Peyer's patch (tissue), 4 donors: ENCODE results near the gene PIGN.

Experiments
- POLR2A ChIP-seq, 2 donors: fragments of 450-650 bp; IDR thresholded peaks; one replicate each; pipeline ENCODE4 v1.5.1; 2017; ENCODE audit warnings: antibody characterized with exemption in 2 of 2, mild to moderate bottlenecking in 2 of 2, moderate library complexity in 2 of 2
- TF ChIP-seq, protein P1 (sequence below), 6 experiments: fragments of 450-650 bp in 4 of 6; fragments of 200-600 bp in 2 of 6; sonication (generic) in 1 of 6; IDR thresholded peaks; one replicate each; pipeline ENCODE4 v1.5.1; 2017 to 2019; ENCODE audit warnings: antibody characterized with exemption in 6 of 6, mild to moderate bottlenecking in 3 of 6, moderate library complexity in 1 of 6

- TF ChIP-seq, protein P1, sequence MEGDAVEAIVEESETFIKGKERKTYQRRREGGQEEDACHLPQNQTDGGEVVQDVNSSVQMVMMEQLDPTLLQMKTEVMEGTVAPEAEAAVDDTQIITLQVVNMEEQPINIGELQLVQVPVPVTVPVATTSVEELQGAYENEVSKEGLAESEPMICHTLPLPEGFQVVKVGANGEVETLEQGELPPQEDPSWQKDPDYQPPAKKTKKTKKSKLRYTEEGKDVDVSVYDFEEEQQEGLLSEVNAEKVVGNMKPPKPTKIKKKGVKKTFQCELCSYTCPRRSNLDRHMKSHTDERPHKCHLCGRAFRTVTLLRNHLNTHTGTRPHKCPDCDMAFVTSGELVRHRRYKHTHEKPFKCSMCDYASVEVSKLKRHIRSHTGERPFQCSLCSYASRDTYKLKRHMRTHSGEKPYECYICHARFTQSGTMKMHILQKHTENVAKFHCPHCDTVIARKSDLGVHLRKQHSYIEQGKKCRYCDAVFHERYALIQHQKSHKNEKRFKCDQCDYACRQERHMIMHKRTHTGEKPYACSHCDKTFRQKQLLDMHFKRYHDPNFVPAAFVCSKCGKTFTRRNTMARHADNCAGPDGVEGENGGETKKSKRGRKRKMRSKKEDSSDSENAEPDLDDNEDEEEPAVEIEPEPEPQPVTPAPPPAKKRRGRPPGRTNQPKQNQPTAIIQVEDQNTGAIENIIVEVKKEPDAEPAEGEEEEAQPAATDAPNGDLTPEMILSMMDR (IDR thresholded peaks at IDR 0.05), result peak in 1 of 6 experiments; percentile 8
- peak; percentile 85 to 96 for TF ChIP-seq POLR2A (IDR thresholded peaks at IDR 0.05)
Measured at GRCh38 chr18:62186774-62187542, at the start of gene PIGN, which contains the start of gene RELCH.
